Fibroblast of lung (primary cell): Measurements from ENCODE around the gene SLC25A43.

Experiments
- EZH2 ChIP-seq: IDR thresholded peaks from 2 replicates; pipeline ENCODE4 v1.5.1; 2012; ENCODE audit warnings: low read length, control low read depth, mild to moderate bottlenecking; ENCODE audit errors: missing control alignments
- TF ChIP-seq, protein P1 (sequence below), 2 donors: IDR thresholded peaks in 1 of 2; conservative IDR thresholded peaks in 1 of 2; 1 replicate in 1 of 2; 2 replicates in 1 of 2; pipeline ENCODE4 v1.5.1; 2011 to 2012; ENCODE audit warnings: low read length in 2 of 2, control low read depth in 1 of 2, inconsistent platforms in 1 of 2, low read depth in 1 of 2, mild to moderate bottlenecking in 1 of 2

GRCh38 chrX:119478504-119478903, 79.4 kb downstream of the SLC25A43 start:
- TF ChIP-seq, protein P1, sequence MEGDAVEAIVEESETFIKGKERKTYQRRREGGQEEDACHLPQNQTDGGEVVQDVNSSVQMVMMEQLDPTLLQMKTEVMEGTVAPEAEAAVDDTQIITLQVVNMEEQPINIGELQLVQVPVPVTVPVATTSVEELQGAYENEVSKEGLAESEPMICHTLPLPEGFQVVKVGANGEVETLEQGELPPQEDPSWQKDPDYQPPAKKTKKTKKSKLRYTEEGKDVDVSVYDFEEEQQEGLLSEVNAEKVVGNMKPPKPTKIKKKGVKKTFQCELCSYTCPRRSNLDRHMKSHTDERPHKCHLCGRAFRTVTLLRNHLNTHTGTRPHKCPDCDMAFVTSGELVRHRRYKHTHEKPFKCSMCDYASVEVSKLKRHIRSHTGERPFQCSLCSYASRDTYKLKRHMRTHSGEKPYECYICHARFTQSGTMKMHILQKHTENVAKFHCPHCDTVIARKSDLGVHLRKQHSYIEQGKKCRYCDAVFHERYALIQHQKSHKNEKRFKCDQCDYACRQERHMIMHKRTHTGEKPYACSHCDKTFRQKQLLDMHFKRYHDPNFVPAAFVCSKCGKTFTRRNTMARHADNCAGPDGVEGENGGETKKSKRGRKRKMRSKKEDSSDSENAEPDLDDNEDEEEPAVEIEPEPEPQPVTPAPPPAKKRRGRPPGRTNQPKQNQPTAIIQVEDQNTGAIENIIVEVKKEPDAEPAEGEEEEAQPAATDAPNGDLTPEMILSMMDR (conservative IDR thresholded peaks at IDR 0.05 in 1 of 2, IDR thresholded peaks at IDR 0.05 in 1 of 2; ENCODE audit: low read depth in 1 of 2, low read length in 2 of 2), result no peak
- TF ChIP-seq EZH2, result no peak
